Glomerular visceral epithelial cell (primary cell): ENCODE results near the gene GPR17.

Source experiments
- DNase-seq: peaks from one replicate; pipeline ENCODE4 v3.0.0-alpha.2; 2016; ENCODE audit errors: extremely low spot score

The GPR17 gene

GRCh38 chr2:127641133-127641532, 4.8 kb upstream of the GPR17 start:
- DNase-seq, result no peak

DNA sequence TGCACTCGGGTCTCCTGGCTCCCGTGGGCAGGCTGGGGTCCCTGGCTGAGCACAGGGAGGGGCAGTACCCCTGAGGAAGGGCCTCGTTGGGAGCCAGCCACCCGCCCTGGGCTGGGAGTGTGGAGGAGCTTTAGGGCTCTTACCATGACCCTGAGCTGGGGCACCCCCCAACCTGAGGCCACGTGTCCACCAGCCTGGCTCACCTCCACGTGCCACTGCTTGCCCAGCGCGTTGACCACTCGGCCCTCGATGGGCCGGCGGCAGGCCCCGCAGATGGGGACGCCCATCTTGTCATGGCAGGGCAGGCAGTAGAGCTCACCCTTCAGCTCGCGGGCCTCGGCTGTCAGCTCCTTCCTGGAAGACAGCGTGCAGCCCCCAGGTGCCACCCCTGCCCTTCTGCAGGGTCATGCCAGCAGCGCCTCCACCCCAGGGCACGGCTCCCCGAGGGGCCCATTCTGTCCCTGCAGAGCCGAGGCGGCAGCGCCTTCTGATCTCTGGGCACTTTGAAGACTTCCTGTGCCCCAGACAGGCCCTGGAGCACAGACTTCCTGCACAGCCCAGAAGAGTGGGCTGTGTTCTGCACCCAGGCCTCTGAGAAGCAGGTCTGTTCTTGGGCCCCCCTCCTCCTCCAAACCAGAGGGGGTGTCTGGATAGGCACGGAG, 4.0 kb upstream of the GPR17 start:
- no peak for DNase-seq

DNA sequence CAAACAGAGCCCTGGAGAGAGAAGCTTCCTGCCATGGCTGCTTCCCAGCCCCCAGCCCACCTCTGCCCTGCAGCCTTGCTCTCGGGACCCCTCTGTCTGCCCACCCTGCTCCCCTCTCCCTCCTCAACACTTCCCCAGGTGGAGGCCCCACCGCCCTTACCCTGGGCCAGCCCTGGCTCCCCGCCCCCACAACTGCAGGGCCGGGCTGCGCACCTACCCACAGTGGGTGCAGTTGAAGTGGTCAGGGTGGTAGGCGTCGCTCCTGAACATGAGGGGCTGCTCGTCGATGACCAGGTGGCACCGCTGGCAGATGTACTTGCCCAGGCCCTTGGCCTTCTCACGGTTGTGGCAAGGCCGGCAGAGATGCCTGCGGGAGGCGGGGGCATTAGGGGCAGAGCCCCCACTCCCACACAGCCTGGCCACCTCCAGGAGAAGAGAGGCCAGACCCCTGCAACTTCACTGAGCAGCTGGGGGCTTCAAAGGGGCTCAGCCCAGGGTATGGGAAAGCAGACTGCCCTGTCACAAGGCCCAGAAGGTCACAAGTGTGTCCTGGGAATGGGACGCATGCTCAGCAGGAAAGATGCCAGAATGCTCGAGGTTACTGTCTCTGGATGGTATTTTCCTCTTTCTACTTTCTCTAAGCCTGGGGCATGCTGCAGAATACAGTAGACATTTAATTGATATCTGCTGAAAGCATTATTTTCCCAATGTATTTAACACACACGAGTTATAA, 3.1 kb upstream of the GPR17 start:
- no peak for DNase-seq

- no peak for DNase-seq
Observed at GRCh38 chr2:127643439-127644065, 2.4 kb upstream of the GPR17 start.

DNA sequence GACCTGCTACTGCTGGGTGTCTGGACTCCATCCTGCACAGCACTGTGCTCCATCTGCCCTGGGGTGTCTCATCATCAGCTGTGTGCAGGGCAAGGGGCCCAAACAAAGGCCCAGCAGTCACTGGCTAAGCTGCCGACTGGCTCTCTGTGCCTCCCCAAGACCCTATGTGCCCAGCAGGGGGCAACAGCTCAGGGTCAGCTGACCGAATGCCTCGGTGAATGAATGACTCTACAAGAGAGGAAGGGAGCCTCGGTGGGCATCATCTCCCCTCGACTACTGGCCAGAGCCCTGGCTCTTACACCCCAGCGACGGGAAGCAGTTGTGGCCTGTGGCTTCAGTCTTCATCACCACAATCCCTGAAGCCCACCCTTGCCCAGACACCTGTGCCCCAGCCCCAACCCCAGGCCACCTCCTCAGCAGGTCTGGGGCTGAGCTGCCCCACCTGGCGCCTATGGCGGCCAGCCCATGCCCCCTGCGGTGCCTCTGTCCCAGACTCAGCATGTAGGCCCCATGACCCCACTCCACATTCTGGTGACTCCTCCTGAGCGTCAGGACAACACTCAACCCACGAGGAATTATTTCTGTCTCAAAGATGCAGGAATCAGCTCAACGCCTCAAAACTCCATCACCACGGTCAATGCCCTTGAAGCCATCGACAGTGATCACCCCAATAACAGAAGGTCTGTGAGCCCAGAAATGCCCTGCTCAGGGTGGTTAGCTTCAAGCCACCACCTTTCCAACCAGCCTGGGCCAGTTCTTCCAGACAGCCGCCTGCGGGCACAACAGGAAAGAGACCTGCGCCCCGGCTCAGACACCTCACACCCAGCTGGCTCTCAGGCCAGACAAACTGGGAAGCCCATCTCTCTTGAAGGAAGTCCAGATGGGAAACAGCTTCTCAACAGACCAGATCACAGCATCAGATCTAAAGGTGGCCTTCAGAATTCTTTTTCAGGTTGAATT, 1.6 kb upstream of the GPR17 start:
- DNase-seq, result no peak

GRCh38 chr2:127645026-127645394, 943 bp upstream of the GPR17 start:
- no peak for DNase-seq

DNA sequence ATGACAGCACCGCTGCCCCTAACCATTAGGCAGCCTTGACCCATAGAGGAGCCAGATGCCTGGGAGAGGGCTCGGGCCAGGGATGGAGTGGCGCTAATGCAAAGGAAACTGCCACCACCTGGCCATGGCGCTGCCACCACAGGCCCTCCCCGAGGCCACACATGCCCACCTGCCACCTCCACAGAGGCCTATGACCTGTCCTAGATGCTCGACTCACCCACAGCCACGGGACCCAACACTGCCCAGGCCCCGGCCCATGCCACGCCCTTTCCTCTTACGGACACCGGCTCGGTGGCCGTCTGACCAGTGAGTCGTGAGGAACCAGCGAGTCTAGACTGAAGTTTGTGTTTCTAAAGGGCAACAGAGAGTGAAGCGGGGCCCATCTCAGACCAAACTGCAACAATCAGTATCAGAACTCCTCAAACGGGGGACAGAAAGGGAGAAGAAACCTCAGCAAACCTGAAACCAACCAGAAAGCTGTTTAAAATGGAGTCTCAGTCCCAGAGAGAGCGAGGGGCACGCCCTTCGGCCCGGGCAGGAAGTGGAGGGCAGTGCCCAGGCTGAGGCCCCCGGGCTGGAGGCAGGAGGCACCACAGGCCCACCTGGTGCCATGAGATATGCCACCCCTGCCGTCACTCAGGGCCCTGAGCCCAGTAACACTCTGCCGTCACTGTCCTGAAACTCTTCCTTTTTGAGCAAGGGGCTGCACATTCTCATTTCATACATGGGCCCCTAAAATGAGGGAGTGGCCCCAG, 711 bp downstream of the GPR17 start:
- no peak for DNase-seq

GRCh38 chr2:127647242-127648190, 1.6 kb downstream of the GPR17 start:
- peak; percentile 60 for DNase-seq

- no peak for DNase-seq
Observed at GRCh38 chr2:127648321-127648720, 2.4 kb downstream of the GPR17 start.

DNA sequence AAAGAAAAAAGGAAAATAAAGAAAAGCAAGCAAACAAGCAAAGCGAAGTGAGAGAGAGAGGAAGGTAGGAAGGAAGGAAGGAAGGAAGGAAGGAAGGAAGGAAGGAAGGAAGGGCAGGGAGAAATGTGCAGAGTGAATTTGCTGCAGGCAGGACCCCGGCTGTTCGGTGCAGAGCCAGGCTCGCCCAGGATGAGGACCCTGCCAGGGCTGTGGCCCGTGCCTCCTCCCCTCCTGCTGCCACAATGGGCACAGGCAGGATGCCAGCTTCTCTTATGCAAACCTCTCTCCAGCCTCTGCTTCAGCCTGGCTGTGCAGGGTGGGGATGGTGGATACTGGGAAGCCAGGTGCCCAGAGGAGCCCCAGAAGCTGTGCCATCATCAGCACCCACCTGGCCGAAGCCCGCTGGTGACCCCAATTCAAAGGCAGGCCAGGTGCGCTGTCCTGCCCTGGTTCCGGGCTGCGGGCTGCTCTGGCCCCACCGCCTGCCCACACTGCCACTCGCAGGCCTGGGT, 3.2 kb downstream of the GPR17 start:
- DNase-seq, result no peak

DNA sequence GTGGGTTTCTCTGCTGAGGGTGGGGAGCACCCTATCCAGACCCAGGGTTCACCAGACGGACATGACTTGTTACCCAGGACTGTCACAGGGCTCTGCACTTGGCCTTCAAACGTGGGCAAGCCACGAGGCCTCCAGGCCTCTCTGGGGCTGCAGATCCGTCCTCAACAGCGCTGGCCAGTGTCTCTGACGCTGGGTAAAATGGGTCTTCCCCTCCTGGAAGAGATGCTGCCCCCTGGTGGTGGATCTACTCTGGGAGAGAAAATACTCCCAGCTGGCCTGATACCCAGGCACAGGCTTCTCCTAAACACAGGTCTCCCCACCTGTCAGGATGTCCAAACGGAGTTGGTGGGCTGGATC, 3.7 kb downstream of the GPR17 start:
- DNase-seq, result peak; percentile 83

DNA sequence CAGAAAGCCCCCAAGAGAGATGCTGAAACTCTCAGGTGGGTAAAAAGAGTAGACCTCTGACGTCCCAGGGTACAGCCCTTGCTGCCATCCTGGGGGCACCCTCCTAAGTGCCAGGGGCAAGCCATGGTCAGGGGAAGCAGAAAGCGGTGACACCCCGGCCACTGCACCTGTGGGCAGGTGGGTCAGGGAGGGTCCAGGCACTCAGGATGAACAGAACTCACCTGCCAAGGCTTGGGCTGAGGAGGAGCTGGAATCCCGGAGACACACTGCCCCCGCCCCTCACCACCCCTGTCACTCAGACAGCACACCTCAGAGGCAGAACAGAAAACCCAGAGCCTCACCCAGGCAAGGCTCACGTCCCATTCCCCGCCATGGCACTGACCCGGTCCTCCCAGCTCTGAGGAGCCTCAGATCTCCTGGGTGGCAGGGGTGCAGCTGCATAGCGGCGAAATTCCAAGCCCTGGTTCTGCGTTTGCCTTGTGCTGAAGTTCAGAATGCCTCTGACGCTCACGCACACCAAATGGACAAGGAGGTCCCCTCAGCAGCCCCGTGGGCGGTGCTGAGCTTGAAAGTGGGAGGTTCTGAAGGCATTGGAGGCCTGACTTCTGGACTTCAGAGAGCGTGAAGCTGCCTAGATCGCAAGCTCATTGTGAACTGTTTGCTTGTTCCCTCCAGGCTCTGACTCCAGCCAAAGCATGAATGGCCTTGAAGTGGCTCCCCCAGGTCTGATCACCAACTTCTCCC, 4.3 kb downstream of the GPR17 start:
- DNase-seq, result no peak

DNA sequence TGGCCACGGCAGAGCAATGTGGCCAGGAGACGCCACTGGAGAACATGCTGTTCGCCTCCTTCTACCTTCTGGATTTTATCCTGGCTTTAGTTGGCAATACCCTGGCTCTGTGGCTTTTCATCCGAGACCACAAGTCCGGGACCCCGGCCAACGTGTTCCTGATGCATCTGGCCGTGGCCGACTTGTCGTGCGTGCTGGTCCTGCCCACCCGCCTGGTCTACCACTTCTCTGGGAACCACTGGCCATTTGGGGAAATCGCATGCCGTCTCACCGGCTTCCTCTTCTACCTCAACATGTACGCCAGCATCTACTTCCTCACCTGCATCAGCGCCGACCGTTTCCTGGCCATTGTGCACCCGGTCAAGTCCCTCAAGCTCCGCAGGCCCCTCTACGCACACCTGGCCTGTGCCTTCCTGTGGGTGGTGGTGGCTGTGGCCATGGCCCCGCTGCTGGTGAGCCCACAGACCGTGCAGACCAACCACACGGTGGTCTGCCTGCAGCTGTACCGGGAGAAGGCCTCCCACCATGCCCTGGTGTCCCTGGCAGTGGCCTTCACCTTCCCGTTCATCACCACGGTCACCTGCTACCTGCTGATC, 4.9 kb downstream of the GPR17 start:
- DNase-seq, result no peak

DNA sequence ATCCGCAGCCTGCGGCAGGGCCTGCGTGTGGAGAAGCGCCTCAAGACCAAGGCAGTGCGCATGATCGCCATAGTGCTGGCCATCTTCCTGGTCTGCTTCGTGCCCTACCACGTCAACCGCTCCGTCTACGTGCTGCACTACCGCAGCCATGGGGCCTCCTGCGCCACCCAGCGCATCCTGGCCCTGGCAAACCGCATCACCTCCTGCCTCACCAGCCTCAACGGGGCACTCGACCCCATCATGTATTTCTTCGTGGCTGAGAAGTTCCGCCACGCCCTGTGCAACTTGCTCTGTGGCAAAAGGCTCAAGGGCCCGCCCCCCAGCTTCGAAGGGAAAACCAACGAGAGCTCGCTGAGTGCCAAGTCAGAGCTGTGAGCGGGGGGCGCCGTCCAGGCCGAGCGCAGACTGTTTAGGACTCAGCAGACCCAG, 5.4 kb downstream of the GPR17 start:
- no peak for DNase-seq

DNA sequence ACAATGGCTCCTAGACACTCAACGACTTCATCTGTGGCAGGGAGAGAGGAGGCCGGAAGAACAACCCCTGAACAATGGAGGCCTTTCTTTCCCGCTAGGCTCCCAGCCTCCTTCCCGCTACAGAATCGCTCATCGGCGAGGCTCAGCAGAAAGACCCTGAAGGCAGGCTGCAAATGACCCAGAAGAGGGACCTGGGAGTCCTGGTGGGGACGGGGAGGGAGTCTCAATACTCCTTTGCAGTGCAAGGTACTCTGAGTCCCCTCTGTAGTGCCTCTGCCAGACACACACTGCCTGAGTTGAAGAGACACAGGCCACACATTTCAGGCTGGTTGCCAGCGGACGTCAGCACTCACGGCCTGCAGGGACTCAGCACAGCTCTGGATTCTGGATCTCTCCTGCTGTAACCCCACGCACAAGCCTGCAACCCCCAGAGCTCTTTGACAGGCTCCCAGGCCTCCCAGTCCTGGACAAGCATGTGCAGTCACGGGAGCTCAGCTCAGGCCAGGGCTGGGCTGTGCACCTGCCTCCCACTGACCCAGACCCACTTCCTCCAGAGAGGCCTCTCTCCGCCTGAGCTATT, 6.1 kb downstream of the GPR17 start:
- no peak for DNase-seq

GRCh38 chr2:127652786-127653357, 6.9 kb downstream of the GPR17 start:
- no peak for DNase-seq

DNA sequence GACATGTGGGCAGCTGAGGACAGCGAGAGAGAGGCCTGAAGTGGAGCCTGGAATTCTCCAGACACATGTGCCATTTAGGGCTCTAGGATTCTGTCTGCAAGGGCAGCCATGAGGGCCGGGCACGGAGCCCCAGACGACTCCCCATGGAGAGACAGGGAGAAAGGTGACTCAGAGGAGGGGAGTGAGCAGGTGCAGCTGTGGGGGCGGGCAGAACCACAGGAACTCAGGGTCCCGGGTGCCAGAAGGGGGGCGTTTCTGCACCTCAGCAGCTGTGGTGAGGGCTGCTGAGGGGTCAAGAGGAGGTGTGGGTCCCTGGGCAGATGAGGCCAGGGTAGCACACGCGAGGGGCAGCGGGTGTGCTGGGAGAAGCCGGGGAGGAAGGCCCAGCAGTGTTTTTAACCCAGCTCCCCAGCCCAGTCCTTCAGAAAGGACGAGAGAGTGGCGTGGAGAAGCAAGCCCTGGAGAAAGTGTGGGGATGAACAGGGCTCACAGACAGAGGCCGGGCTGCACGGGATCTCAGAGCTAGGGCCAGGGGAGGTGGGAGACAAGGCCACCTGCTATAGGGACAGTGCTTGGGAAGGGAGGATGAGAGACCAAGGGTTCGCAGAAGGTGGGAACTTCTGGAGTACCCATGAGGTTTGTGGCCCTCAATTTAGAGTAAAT, 7.6 kb downstream of the GPR17 start:
- no peak for DNase-seq
